CD14-positive monocyte (primary cell): ENCODE data around the gene STT3B. TPM values are rescaled to one million over a fixed set of nuclear protein-coding genes. Genes with fewer than 3 reads are reported as not detected.

ENCODE experiments used
- DNase-seq, 3 donors: peaks; one replicate each; pipeline ENCODE4 v3.0.0-alpha.2; 2011 to 2022
- H2AFZ ChIP-seq: 2 replicates; pipeline ENCODE4 v1.6.0; 2012; ENCODE audit warnings: mild to moderate bottlenecking, low read depth, low read length, inconsistent platforms; ENCODE audit not compliant: insufficient read depth, poor library complexity, severe bottlenecking
- H3K27ac ChIP-seq, 2 donors: 1 replicate in 1 of 2; 2 replicates in 1 of 2; pipeline ENCODE4 v1.5.1; 2012 to 2013; ENCODE audit warnings: low read length in 2 of 2, control low read depth in 1 of 2, inconsistent platforms in 1 of 2, low read depth in 1 of 2, mild to moderate bottlenecking in 1 of 2
- H3K27me3 ChIP-seq, 2 donors: one replicate each; pipeline versions ENCODE4 v1.6.0 to v1.6.1; 2011 to 2013; ENCODE audit warnings: low read length in 2 of 2; ENCODE audit not compliant: control insufficient read depth in 2 of 2, insufficient read depth in 2 of 2
- H3K36me3 ChIP-seq, 2 donors: replicated peaks in 1 of 2; 1 replicate in 1 of 2; 2 replicates in 1 of 2; pipeline versions ENCODE4 v1.5.1 to v1.6.1; 2012 to 2013; ENCODE audit warnings: low read length in 2 of 2, control low read depth in 1 of 2, inconsistent platforms in 1 of 2, mild to moderate bottlenecking in 1 of 2; ENCODE audit not compliant: insufficient read depth in 2 of 2, control insufficient read depth in 1 of 2
- H3K4me1 ChIP-seq, 2 donors: 1 replicate in 1 of 2; 2 replicates in 1 of 2; pipeline versions ENCODE4 v1.5.1 to v1.6.1; 2012 to 2013; ENCODE audit warnings: low read length in 2 of 2, control low read depth in 1 of 2, inconsistent platforms in 1 of 2, mild to moderate bottlenecking in 1 of 2, moderate library complexity in 1 of 2; ENCODE audit not compliant: insufficient read depth in 2 of 2, control insufficient read depth in 1 of 2
- H3K4me2 ChIP-seq: replicated peaks from 2 replicates; pipeline ENCODE3; 2012; ENCODE audit warnings: low read length, moderate library complexity, mild to moderate bottlenecking; ENCODE audit not compliant: poor library complexity, severe bottlenecking; ENCODE audit errors: extremely low read depth
- H3K4me3 ChIP-seq, 3 experiments: fragments of 200-600 bp in 1 of 3; sonication (generic) in 1 of 3; replicated peaks in 1 of 3; 1 replicate in 2 of 3; 2 replicates in 1 of 3; pipeline ENCODE4 v1.5.1; 2011 to 2013; ENCODE audit warnings: low read length in 3 of 3, mild to moderate bottlenecking in 3 of 3, control low read depth in 2 of 3, low read depth in 2 of 3, inconsistent platforms in 1 of 3, moderate library complexity in 1 of 3
- H3K79me2 ChIP-seq: 2 replicates; pipeline ENCODE4 v1.6.0; 2012; ENCODE audit warnings: mild to moderate bottlenecking, control low read depth, inconsistent platforms, low read length, moderate library complexity; ENCODE audit not compliant: insufficient read depth
- H3K9ac ChIP-seq: 2 replicates; pipeline ENCODE4 v1.6.0; 2017; ENCODE audit warnings: low read length, mild to moderate bottlenecking; ENCODE audit not compliant: insufficient read depth, poor library complexity, severe bottlenecking
- H3K9me3 ChIP-seq, 2 donors: replicated peaks in 1 of 2; 1 replicate in 1 of 2; 2 replicates in 1 of 2; pipeline versions ENCODE4 v1.5.1 to v1.6.1; 2012 to 2013; ENCODE audit warnings: low read length in 2 of 2, control low read depth in 1 of 2; ENCODE audit not compliant: control insufficient read depth in 1 of 2, insufficient read depth in 1 of 2
- H4K20me1 ChIP-seq: 2 replicates; pipeline ENCODE4 v1.6.0; 2012; ENCODE audit warnings: mild to moderate bottlenecking, low read length, control low read depth, moderate library complexity; ENCODE audit not compliant: insufficient read depth
- H3K27ac Mint-ChIP-seq, 7 donors: one replicate each; pipeline ENCODE4 v1.8.0; 2020; ENCODE audit warnings: mild to moderate bottlenecking in 7 of 7, mixed read lengths in 7 of 7, moderate library complexity in 6 of 7, inconsistent platforms in 2 of 7
- H3K27me3 Mint-ChIP-seq, 3 donors: one replicate each; pipeline ENCODE4 v1.8.0; 2021 to 2022; ENCODE audit warnings: low read depth in 3 of 3, mild to moderate bottlenecking in 3 of 3, mixed read lengths in 3 of 3, moderate library complexity in 3 of 3, inconsistent platforms in 1 of 3
- H3K36me3 Mint-ChIP-seq, 2 donors: one replicate each; pipeline ENCODE4 v1.8.0; 2020; ENCODE audit warnings: mixed read lengths in 2 of 2, inconsistent platforms in 1 of 2, mild to moderate bottlenecking in 1 of 2
- H3K4me1 Mint-ChIP-seq: one replicate; pipeline ENCODE4 v1.8.0; 2020; ENCODE audit warnings: mild to moderate bottlenecking, mixed read lengths
- H3K4me3 Mint-ChIP-seq, 2 donors: one replicate each; pipeline ENCODE4 v1.8.0; 2020; ENCODE audit warnings: mild to moderate bottlenecking in 2 of 2, mixed read lengths in 2 of 2, moderate library complexity in 1 of 2
- H3K9me3 Mint-ChIP-seq, 7 donors: one replicate each; pipeline ENCODE4 v1.8.0; 2020 to 2022; ENCODE audit warnings: mixed read lengths in 7 of 7, mild to moderate bottlenecking in 6 of 7, moderate library complexity in 6 of 7, inconsistent platforms in 2 of 7
- whole genome bisulfite sequencing: methylation state at CpG from one replicate; pipeline ENCODE4 v1.1.5; 2013; ENCODE audit warnings: missing lambda C conversion rate; ENCODE audit not compliant: insufficient coverage; 5-methylcytosine and 5-hydroxymethylcytosine counted together
- intact Hi-C, 2 donors: fragments of 100-400 bp; cut with micrococcal nuclease; formaldehyde crosslinking; loops; one replicate each; pipeline versions ENCODE4 v1.15.0 to v1.15.1; 2023
- polyA plus RNA-seq, 3 donors: library from polyadenylated mRNA; depleted of rRNA in 1 of 3; unstranded in 2 of 3; stranded (reverse) in 1 of 3; fragments of 300-500 nt in 2 of 3; fragments of >200 nt in 1 of 3; fragmentation: Illumina TruSeq in 2 of 3; gene quantifications; 1 replicate in 2 of 3; 2 replicates in 1 of 3; pipeline ENCODE4 v1.2.3, GENCODE V29; 2012 to 2021
- TF ChIP-seq, protein P1 (sequence below): fragments of 200-600 bp; IDR thresholded peaks from one replicate; pipeline ENCODE4 v1.8.0; 2022; ENCODE audit warnings: antibody characterized with exemption, mild to moderate bottlenecking

The STT3B gene
- polyA plus RNA-seq, 3 donors, result 47.3 to 97.0 (median 86.3) TPM

DNA sequence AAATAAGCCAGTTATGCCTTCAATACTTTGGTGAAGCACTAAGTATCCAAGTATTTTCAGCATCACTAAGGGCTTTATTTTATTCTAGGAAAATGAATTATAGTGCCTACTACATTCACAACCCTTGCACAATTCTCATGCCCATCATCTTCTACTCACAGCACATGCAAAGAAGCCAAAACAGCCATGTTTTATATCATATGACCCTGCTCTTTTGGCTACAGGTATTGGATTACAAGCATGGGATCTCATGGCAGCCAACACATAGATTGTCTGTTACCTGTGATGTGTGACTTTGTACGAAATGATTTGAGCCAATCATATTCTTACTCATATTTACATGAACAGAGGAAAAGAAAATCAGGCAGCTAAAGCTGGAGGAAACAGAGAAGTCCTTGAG, 38.6 kb downstream of the STT3B start:
- H3K36me3 Mint-ChIP-seq, result peaks cover 0 to under 1% of the 10 kb centered on the region in 2 donors
- DNase-seq, result no peak
- no peak overlapping the region for H3K27ac Mint-ChIP-seq
- no peaks in the 10 kb centered on the region for H3K9me3 Mint-ChIP-seq
- no peak overlapping the region for H3K4me3 Mint-ChIP-seq
- TF ChIP-seq, protein P1, sequence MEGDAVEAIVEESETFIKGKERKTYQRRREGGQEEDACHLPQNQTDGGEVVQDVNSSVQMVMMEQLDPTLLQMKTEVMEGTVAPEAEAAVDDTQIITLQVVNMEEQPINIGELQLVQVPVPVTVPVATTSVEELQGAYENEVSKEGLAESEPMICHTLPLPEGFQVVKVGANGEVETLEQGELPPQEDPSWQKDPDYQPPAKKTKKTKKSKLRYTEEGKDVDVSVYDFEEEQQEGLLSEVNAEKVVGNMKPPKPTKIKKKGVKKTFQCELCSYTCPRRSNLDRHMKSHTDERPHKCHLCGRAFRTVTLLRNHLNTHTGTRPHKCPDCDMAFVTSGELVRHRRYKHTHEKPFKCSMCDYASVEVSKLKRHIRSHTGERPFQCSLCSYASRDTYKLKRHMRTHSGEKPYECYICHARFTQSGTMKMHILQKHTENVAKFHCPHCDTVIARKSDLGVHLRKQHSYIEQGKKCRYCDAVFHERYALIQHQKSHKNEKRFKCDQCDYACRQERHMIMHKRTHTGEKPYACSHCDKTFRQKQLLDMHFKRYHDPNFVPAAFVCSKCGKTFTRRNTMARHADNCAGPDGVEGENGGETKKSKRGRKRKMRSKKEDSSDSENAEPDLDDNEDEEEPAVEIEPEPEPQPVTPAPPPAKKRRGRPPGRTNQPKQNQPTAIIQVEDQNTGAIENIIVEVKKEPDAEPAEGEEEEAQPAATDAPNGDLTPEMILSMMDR, result no peak
- H3K27me3 ChIP-seq, result no peaks in the 10 kb centered on the region
- intact Hi-C loops, result loop anchor here in 1 of 2 donors (10.0 kb wide), 1 partner anchor 47 kb away; no protein-coding TSS in a partner anchor
- no peak overlapping the region for H2AFZ ChIP-seq
- H3K4me1 ChIP-seq, result peaks cover 15 to 24% of the 10 kb centered on the region in 2 donors
- WGBS, result no CpG with 5 or more reads among the region's 1 CpG
- peaks cover 32% of the 10 kb centered on the region for H3K4me1 Mint-ChIP-seq
- H3K9me3 ChIP-seq, result no peaks in the 10 kb centered on the region
- no peak overlapping the region for H3K4me3 ChIP-seq
- H4K20me1 ChIP-seq, result peaks cover 95% of the 10 kb centered on the region
- peaks cover 97% of the 10 kb centered on the region for H3K79me2 ChIP-seq
- H3K9ac ChIP-seq, result no peak overlapping the region
- H3K27ac ChIP-seq, result no peak overlapping the region
- peaks cover 0 to 1% (median 0%) of the 10 kb centered on the region in 3 donors for H3K27me3 Mint-ChIP-seq
- no peaks in the 10 kb centered on the region for H3K36me3 ChIP-seq
- no peak overlapping the region for H3K4me2 ChIP-seq

- Histone ChIP-seq H3K27me3 (no peaks in the 10 kb centered on the region), H3K4me3 (no peak overlapping the region), H3K36me3 (peaks cover 2 to 4% of the 10 kb centered on the region in 2 donors), H3K4me2 (peak overlapping the region; percentile 9), H3K4me1 (peaks cover 15 to 24% of the 10 kb centered on the region in 2 donors), H3K9me3 (no peaks in the 10 kb centered on the region), H2AFZ (no peak overlapping the region), H3K27ac (peak overlapping the region; percentile 8 to 57), H4K20me1 (peaks cover 95% of the 10 kb centered on the region), H3K9ac (no peak overlapping the region), H3K79me2 (peaks cover 97% of the 10 kb centered on the region)
- peak in 2 of 3 donors; percentile 15 to 32 for DNase-seq
- no peak overlapping the region for H3K4me3 Mint-ChIP-seq
- no peak overlapping the region for H3K27ac Mint-ChIP-seq
- no peaks in the 10 kb centered on the region for H3K27me3 Mint-ChIP-seq
- H3K4me1 Mint-ChIP-seq, result peaks cover 28% of the 10 kb centered on the region
- H3K36me3 Mint-ChIP-seq, result peaks cover 5 to 11% of the 10 kb centered on the region in 2 donors
- WGBS, result 80% methylated on average over 1 of the region's 4 CpGs
- no peaks in the 10 kb centered on the region for H3K9me3 Mint-ChIP-seq
- TF ChIP-seq, protein P1, result no peak
- intact Hi-C loops, result loop anchor here in 1 of 2 donors (10.0 kb wide), 1 partner anchor 48 kb away; no protein-coding TSS in a partner anchor
Measured at GRCh38 chr3:31572236-31573004, 39.7 kb downstream of the STT3B start.
